HG03378 (cell line): ENCODE data around the gene CBLIF.
"Not testable (repeated sequence)": the region's sequence is repeated elsewhere in the genome, so short reads cannot be mapped to it uniquely, and the experiment has no call there.

Source experiments
- ATAC-seq: cut with Tn5 transposase; IDR thresholded peaks from one replicate; pipeline ENCODE4 v1.9.1; 2021; ENCODE audit warnings: mild to moderate bottlenecking, moderate library complexity; ENCODE audit not compliant: unreplicated experiment

Gene CBLIF

DNA sequence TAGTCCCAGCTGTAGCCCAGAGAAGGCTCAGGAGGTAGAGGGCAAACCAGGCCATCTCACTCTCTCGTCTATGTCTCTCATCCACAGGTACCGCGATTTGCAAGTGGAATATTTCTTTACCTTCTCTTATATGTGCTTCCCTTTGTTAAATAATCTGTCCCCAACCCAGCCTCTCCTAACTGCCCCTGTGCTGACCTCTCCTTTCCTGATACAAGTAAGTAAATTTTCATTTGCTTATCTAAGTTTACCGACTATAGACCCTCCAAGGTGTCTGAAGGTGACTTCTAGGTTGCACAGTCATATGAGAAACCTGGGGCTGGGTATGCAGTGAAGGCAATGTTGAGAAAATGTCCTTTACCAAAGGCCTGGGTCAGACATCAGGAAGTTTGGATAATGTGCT lies at the start of gene CBLIF:
TSS of gene CBLIF (minus strand) at position 101 of the 400 bp plus-strand sequence. CDS start at position 55, 46 bp downstream.
- ATAC-seq: no peak

GRCh38 chr11:59894616-59895015 lies 49.3 kb upstream of the CBLIF start:
- no peak for ATAC-seq

GRCh38 chr11:59891781-59892181 lies 46.5 kb upstream of the CBLIF start:
- no peak for ATAC-seq

GRCh38 chr11:59887156-59887555 lies 41.9 kb upstream of the CBLIF start:
- ATAC-seq: not testable (repeated sequence)

DNA sequence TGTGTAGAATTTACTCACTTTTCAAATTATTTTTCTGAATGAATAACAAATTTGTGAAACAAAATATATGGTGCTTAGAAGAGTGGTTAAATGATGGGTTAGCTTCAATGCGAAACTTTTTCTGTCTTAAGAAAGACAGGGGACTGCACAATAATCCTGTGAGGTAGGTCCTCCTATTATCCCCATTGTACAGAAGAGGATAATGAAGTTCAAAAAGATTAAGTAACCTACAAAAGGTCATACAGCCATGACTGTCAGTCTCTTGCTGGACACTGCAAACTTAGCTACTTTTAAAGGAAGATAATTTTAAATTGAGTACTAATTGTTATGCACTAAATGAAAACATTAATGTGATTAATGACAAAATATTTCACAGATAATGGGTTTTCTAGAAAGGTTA lies 38.3 kb upstream of the CBLIF start:
- no peak for ATAC-seq

DNA sequence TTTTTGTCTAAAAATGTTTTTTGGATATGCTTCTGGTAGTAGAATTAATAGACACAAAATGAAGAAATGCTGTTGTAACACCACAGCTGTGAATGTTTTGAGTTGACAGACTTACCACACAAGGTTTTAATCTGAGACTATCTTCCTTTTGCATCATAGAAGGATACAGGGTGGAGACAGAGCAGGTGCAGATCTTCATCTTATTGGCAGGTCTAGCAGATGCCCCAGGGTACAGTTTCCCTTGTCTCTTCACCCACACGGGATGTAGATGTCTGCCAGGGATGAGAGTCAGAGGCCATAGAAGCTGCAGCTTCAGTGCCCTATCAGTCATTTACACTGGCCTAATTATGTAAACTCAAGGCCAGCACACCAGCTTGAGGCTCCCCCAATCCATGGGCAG lies 34.3 kb upstream of the CBLIF start:
- no peak for ATAC-seq

- ATAC-seq: no peak
Observed at GRCh38 chr11:59878575-59878974, 33.3 kb upstream of the CBLIF start, which contains the start of gene OOSP3. Gene OOSP3 (plus strand): TSS chr11:59878782. CDS start chr11:59878809, 27 bp downstream.

DNA sequence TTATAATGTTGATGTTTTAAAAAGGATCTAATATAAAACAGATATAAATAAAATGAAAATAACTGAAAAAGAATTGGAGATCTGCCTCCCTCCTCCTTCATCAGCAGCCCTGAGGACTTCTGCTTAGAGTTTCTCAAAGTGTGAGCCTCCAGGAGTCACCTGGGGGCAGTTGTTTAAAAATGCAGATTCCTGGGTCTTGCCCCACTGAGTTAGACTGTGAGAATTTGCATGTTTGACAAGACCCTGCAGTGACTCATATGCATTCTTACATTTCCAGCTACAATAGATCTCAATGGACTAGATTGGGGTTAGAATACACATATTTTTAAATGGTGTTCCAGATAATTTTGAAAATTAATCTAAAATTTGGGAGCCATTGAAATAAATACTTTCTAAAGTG lies 32.5 kb upstream of the CBLIF start:
- ATAC-seq: no peak

DNA sequence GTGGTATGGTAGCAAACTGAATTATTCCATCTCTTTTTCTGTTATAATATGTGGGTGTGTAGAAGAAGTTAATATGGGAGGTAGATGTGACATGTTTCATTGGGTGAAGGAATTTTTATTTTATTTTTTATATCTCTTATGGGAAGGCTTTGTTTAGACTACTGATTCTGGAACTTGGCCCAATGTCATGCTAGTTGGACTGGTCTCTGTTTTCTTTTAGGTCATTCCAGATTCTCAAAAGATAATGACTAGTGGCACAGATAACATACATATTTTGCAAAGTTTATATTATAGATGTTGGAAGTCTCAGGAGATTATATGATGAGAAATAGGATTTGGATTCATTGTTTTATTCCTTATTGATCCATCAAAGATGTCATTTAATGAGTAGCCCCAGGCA lies 32.0 kb upstream of the CBLIF start:
- ATAC-seq: no peak

DNA sequence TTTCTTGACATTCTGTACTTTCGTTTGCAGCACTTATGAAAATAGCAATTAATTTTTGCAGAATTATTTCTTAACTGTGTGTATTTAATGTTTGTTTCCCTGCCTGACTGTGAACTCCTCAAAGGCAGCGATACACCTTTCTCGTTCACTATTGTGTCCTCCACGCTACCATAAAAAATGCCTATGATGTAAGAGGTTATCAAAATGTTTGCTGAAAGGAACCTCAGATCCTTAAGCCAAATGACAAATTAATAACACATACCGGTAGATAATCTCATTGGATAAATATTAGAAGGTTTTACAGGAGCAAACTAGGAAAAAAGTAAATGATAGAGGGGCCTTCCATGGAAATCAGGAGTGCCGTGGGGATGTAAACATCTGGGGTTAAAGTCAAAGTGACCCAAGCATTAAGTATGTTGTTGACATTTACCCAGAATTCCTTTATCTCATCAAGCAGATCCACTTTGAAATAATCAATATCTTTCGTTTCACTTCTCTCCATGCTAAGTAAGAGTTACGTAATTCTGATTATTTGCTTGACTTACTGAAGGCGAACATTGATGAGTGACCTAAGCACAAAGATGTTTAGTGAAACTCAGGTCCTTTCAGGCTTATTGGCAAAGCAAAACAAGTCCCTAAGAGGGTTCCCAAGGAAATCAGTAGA lies 30.7 kb upstream of the CBLIF start:
- ATAC-seq: no peak

DNA sequence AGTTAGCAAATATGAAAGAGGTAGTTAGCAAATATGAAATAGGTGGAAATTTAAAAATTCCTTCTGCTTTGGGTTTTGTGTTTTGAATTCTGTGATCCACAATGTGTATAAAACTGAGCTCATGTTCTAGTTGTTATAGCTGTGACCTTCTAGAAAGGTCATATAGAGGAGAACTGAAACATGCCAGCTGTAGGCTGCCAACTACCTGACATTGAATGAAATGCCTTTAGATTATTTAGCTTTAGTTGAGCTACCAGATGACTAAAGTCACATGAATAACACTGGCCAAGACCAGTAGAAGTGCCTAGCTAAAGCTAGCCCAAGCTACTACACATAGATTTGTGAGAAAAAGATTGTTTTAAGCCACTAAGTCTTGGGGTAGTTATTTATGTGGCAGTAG lies 26.8 kb upstream of the CBLIF start:
- no peak for ATAC-seq

DNA sequence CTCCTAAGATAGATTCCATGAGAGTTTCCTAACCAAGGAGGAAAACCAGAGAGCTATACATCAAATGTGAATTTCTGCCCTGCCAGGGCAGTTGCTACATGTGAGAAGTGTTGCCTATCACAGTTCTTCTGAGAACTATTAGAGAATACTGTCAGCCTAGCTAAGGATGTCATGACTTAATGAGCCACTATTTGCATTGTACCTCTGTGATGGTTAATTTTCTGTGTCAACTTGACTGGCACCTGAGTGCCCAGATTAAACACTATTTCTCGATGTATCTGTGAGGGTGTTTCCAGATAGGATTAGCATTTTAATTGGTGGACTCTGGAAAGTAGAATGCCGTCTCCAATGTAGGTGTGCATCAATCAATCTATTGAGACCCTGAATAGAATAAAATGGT lies 22.6 kb upstream of the CBLIF start:
- no peak for ATAC-seq

GRCh38 chr11:59866836-59867235 lies 21.5 kb upstream of the CBLIF start:
- no peak for ATAC-seq

DNA sequence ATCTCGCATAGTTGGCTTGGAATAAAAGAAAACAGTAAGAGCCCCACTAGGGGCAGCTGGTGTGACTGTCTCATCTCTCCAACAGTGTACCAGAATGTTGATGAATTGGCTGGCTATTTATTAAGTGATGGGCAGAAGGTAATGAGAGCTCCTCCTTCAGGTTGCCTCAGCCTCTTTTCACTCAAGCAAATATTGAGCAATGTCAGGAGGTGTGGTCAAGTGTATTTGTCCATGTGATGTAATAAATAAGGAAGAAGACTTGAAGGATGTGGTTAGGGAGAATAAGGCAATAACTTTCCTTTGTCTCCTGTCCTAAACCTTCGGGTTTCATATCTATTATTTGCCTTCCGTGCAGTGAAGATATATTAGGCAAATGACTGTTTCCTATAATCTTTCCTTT lies 21.1 kb upstream of the CBLIF start, which contains the start of gene TCN1:
TSS of gene TCN1 (minus strand) at position 91 of the 400 bp plus-strand sequence. CDS start at position 74, 17 bp downstream.
- no peak for ATAC-seq

GRCh38 chr11:59865031-59865430 lies 19.7 kb upstream of the CBLIF start:
- ATAC-seq: no peak

DNA sequence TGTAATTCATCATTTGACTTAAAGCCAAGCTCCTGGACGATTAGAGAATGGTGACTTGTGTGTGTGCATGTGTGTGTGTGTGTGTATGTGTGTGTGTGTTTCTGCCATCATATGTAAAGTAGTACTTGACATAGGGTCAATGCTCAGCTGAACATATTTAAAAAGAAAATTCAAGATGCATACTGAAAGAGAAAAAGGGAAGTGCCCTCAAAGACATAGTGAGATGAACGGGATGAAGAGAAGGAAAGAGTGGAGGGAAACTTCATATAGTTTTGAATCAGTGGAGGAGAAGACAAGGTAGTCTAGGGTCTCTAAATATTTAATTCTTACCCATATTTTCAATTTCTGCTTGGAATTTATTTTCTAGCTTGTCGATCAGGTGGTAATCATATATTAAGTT lies 17.0 kb upstream of the CBLIF start:
- no peak for ATAC-seq

DNA sequence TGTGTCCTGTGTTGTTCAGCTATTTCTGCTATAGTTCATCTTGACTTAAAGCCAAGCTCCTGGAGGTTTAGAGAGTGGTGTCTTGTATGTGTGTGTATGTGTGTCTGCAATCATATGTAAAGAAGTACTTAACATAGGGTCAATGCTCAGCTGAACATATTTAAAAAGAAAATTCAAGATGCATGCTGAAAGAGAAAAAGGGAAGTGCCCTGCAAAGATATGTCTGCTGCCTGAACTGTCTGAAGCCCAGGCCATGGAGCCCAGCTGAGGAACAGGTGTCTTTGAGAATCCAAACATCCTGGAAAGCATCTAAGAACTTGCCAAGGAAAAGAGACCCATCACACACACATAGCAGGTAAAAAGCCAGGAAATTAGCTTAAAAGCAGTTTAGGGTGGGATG lies 14.4 kb upstream of the CBLIF start:
- ATAC-seq: no peak

- ATAC-seq: no peak
Observed at GRCh38 chr11:59857439-59858434, 12.4 kb upstream of the CBLIF start.

- no peak for ATAC-seq
Observed at GRCh38 chr11:59854871-59855270, 9.6 kb upstream of the CBLIF start.

DNA sequence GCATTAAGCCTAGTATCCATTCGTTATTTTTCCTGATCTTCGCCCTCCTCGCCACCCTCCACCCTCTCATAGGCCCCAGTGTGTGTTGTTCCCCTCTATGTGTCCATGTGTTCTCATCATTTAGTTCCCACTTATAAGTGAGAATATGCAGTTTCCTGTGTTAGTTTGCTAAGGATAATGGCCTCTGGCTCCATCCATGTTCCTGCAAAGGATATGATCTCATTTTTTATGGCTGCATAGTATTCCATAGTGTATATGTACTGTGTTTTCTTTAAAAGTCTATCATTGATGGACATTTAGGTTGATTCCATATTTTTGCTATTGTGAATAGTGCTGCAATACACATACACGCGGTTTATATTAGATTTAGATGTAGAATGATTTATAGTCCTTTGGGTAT lies 6.1 kb upstream of the CBLIF start:
- ATAC-seq: not testable (repeated sequence)

- ATAC-seq: not testable (repeated sequence)
Observed at GRCh38 chr11:59849551-59849950, 4.3 kb upstream of the CBLIF start.

GRCh38 chr11:59849129-59849528 lies 3.8 kb upstream of the CBLIF start:
- ATAC-seq: peak; percentile 79
